ENCODE measurements around the gene ANKRD40.

DNA sequence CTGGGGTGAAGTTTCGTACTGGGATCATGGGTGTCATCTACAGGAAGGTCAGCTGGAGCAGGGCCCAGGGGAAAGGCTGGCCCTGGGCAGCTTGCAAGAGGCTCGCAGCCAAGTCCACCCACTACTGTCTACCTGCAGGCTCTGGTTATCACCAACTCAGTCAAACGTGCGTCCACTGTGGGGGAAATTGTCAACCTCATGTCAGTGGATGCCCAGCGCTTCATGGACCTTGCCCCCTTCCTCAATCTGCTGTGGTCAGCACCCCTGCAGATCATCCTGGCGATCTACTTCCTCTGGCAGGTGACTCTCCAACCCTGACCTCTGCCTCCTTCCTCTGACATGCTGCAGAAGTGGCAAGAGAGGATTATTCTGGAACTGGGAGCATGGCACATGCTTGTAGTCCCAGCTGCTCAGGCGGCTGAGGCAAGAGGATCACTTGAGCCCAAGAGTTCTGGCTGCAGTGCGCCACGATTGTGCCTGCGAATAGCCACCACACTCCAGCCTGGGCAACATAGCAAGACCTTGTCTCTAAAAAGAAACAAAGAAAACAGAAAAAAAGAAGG is 43.8 kb downstream of the ANKRD40 start:
- TF ChIP-seq, protein P1, sequence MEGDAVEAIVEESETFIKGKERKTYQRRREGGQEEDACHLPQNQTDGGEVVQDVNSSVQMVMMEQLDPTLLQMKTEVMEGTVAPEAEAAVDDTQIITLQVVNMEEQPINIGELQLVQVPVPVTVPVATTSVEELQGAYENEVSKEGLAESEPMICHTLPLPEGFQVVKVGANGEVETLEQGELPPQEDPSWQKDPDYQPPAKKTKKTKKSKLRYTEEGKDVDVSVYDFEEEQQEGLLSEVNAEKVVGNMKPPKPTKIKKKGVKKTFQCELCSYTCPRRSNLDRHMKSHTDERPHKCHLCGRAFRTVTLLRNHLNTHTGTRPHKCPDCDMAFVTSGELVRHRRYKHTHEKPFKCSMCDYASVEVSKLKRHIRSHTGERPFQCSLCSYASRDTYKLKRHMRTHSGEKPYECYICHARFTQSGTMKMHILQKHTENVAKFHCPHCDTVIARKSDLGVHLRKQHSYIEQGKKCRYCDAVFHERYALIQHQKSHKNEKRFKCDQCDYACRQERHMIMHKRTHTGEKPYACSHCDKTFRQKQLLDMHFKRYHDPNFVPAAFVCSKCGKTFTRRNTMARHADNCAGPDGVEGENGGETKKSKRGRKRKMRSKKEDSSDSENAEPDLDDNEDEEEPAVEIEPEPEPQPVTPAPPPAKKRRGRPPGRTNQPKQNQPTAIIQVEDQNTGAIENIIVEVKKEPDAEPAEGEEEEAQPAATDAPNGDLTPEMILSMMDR (IDR thresholded peaks at IDR 0.05; ENCODE audit: insufficient read depth, low read length, poor library complexity, severe bottlenecking): no peak
- no peak for TF ChIP-seq EZH2phosphoT487 (conservative IDR thresholded peaks at IDR 0.05; ENCODE audit: low read length)

Data from SU-DHL-6 (cell line).